Activated T-helper 2 cell treated with anti-CD3 and anti-CD28 coated beads, Interferon-gamma antibody, Interleukin-2, Interleukin-4, amounts not matched to agents 10 μg/mL and 5 μg/mL and 100 μg/mL, durations not matched to agents 14 hours and 24 hours and 36 hours (primary cell): ENCODE results near the gene MICAL3. TPM values are rescaled to one million over a fixed set of nuclear protein-coding genes. Genes with fewer than 3 reads are reported as not detected.
A peak's percentile ranks its signal among the peaks of the same experiment; 100 is the strongest.

Source experiments
- DNase-seq: peaks from one replicate; pipeline ENCODE4 v3.0.0; 2021; ENCODE audit warnings: low spot score
- H3K27ac Mint-ChIP-seq: one replicate; pipeline ENCODE4 v1.8.0; 2021; ENCODE audit warnings: mixed read lengths
- H3K27me3 Mint-ChIP-seq: one replicate; pipeline ENCODE4 v1.8.0; 2021; ENCODE audit warnings: low read depth, mixed read lengths
- H3K36me3 Mint-ChIP-seq: one replicate; pipeline ENCODE4 v1.8.0; 2021; ENCODE audit warnings: low read depth, mixed read lengths
- H3K4me1 Mint-ChIP-seq: one replicate; pipeline ENCODE4 v1.8.0; 2021; ENCODE audit warnings: low read depth, mixed read lengths
- H3K4me3 Mint-ChIP-seq: one replicate; pipeline ENCODE4 v1.8.0; 2021; ENCODE audit warnings: low read depth, mild to moderate bottlenecking, moderate library complexity, mixed read lengths
- H3K9me3 Mint-ChIP-seq: one replicate; pipeline ENCODE4 v1.8.0; 2021; ENCODE audit warnings: mixed read lengths
- intact Hi-C: fragments of 100-400 bp; cut with micrococcal nuclease; formaldehyde crosslinking; loops from one replicate; pipeline ENCODE4 v1.15.1; 2023
- total RNA-seq: library from RNA; stranded (reverse); gene quantifications from 2 replicates; pipeline ENCODE4 v1.2.3, GENCODE V29; 2022

The MICAL3 gene
- total RNA-seq, 1 donor from 2014 or later = 41.8 TPM

- intact Hi-C loops = no loop called here
- no peaks in the 10 kb centered on the region for H3K27me3 Mint-ChIP-seq
These were observed 231.4 kb downstream of the MICAL3 start for GRCh38 chr22:17792854-17793434.

GRCh38 chr22:17792299-17792698 is 232.1 kb downstream of the MICAL3 start:
- H3K4me3 Mint-ChIP-seq = no peak overlapping the region
- DNase-seq = no peak
- H3K4me1 Mint-ChIP-seq = no peaks in the 10 kb centered on the region
- intact Hi-C loops = no loop called here
- H3K27me3 Mint-ChIP-seq = no peaks in the 10 kb centered on the region
- no peaks in the 10 kb centered on the region for H3K9me3 Mint-ChIP-seq
- no peaks in the 10 kb centered on the region for H3K36me3 Mint-ChIP-seq
- H3K27ac Mint-ChIP-seq = no peak overlapping the region

More at GRCh38 chr22:17792854-17793434, 231.4 kb downstream of the MICAL3 start:
- Mint-ChIP-seq H3K4me1 (no peaks in the 10 kb centered on the region), H3K27ac (no peak overlapping the region), H3K4me3 (no peak overlapping the region), H3K36me3 (no peaks in the 10 kb centered on the region), H3K9me3 (no peaks in the 10 kb centered on the region)
- DNase-seq = no peak

- H3K4me1 Mint-ChIP-seq = no peaks in the 10 kb centered on the region
- H3K9me3 Mint-ChIP-seq = no peaks in the 10 kb centered on the region
- no peak overlapping the region for H3K27ac Mint-ChIP-seq
- no peak overlapping the region for H3K4me3 Mint-ChIP-seq
- intact Hi-C loops = no loop called here
- no peaks in the 10 kb centered on the region for H3K36me3 Mint-ChIP-seq
- H3K27me3 Mint-ChIP-seq = no peaks in the 10 kb centered on the region
- no peak for DNase-seq
These were observed 233.2 kb downstream of the MICAL3 start for GRCh38 chr22:17791196-17791595.

GRCh38 chr22:17789379-17790200 is 234.8 kb downstream of the MICAL3 start:
- no peaks in the 10 kb centered on the region for H3K27me3 Mint-ChIP-seq
- intact Hi-C loops = no loop called here

GRCh38 chr22:17788528-17789378 is 235.6 kb downstream of the MICAL3 start:
- no peak for DNase-seq
- no peaks in the 10 kb centered on the region for H3K9me3 Mint-ChIP-seq
- no peak overlapping the region for H3K27ac Mint-ChIP-seq
- H3K27me3 Mint-ChIP-seq = peaks cover 2% of the 10 kb centered on the region
- no peaks in the 10 kb centered on the region for H3K36me3 Mint-ChIP-seq
- no peak overlapping the region for H3K4me3 Mint-ChIP-seq
- H3K4me1 Mint-ChIP-seq = no peaks in the 10 kb centered on the region
- intact Hi-C loops = no loop called here

More at GRCh38 chr22:17789379-17790200, 234.8 kb downstream of the MICAL3 start:
- no peak for DNase-seq
- no peaks in the 10 kb centered on the region for H3K4me1 Mint-ChIP-seq
- H3K36me3 Mint-ChIP-seq = no peaks in the 10 kb centered on the region
- no peak overlapping the region for H3K27ac Mint-ChIP-seq
- no peaks in the 10 kb centered on the region for H3K9me3 Mint-ChIP-seq
- no peak overlapping the region for H3K4me3 Mint-ChIP-seq

GRCh38 chr22:17787716-17788330 is 236.5 kb downstream of the MICAL3 start:
- no peaks in the 10 kb centered on the region for H3K9me3 Mint-ChIP-seq
- H3K36me3 Mint-ChIP-seq = no peaks in the 10 kb centered on the region
- DNase-seq = no peak
- peaks cover 5% of the 10 kb centered on the region for H3K27me3 Mint-ChIP-seq
- H3K27ac Mint-ChIP-seq = no peak overlapping the region
- no peaks in the 10 kb centered on the region for H3K4me1 Mint-ChIP-seq
- intact Hi-C loops = no loop called here
- no peak overlapping the region for H3K4me3 Mint-ChIP-seq

GRCh38 chr22:17787241-17787640 is 237.1 kb downstream of the MICAL3 start:
- Mint-ChIP-seq H3K4me3 (no peak overlapping the region), H3K27me3 (peaks cover 5% of the 10 kb centered on the region), H3K9me3 (no peaks in the 10 kb centered on the region), H3K36me3 (no peaks in the 10 kb centered on the region), H3K27ac (no peak overlapping the region), H3K4me1 (no peaks in the 10 kb centered on the region)
- intact Hi-C loops = no loop called here
- no peak for DNase-seq

GRCh38 chr22:17786435-17787161 is 237.8 kb downstream of the MICAL3 start:
- Mint-ChIP-seq H3K27ac (no peak overlapping the region), H3K9me3 (no peaks in the 10 kb centered on the region), H3K36me3 (no peaks in the 10 kb centered on the region), H3K4me3 (no peak overlapping the region), H3K27me3 (peaks cover 5% of the 10 kb centered on the region), H3K4me1 (peaks cover 1% of the 10 kb centered on the region)
- intact Hi-C loops = no loop called here
- no peak for DNase-seq

GRCh38 chr22:17785185-17786184 is 238.9 kb downstream of the MICAL3 start:
- DNase-seq = peak; percentile 44

GRCh38 chr22:17784776-17785175 is 239.6 kb downstream of the MICAL3 start:
- no peak for DNase-seq
- Mint-ChIP-seq H3K4me1 (peaks cover 12% of the 10 kb centered on the region), H3K4me3 (no peak overlapping the region), H3K27ac (no peak overlapping the region), H3K36me3 (no peaks in the 10 kb centered on the region), H3K9me3 (no peaks in the 10 kb centered on the region), H3K27me3 (peaks cover 5% of the 10 kb centered on the region)
- intact Hi-C loops = loop anchor here (1.0 kb wide), 1 partner anchor 42 kb away; no protein-coding TSS in a partner anchor

More at GRCh38 chr22:17785185-17786184, 238.9 kb downstream of the MICAL3 start:
- H3K27me3 Mint-ChIP-seq = peaks cover 5% of the 10 kb centered on the region
- no peaks in the 10 kb centered on the region for H3K36me3 Mint-ChIP-seq
- no peak overlapping the region for H3K27ac Mint-ChIP-seq
- no peaks in the 10 kb centered on the region for H3K9me3 Mint-ChIP-seq
- H3K4me1 Mint-ChIP-seq = peaks cover 8% of the 10 kb centered on the region
- intact Hi-C loops = loop anchor here (1.0 kb wide), 1 partner anchor 43 kb away; no protein-coding TSS in a partner anchor
- H3K4me3 Mint-ChIP-seq = no peak overlapping the region

- no peaks in the 10 kb centered on the region for H3K9me3 Mint-ChIP-seq
- DNase-seq = no peak
- peaks cover 19% of the 10 kb centered on the region for H3K4me1 Mint-ChIP-seq
- intact Hi-C loops = no loop called here
- no peak overlapping the region for H3K27ac Mint-ChIP-seq
- H3K27me3 Mint-ChIP-seq = peaks cover 6% of the 10 kb centered on the region
- peaks cover 6% of the 10 kb centered on the region for H3K36me3 Mint-ChIP-seq
- H3K4me3 Mint-ChIP-seq = no peak overlapping the region
These were observed 240.4 kb downstream of the MICAL3 start for GRCh38 chr22:17783773-17784480.
